GM18861 (cell line): ENCODE results near the gene CD8B.
A peak's percentile ranks its signal among the peaks of the same experiment; 100 is the strongest.

Source experiments
- ATAC-seq: cut with Tn5 transposase; IDR thresholded peaks from one replicate; pipeline ENCODE4 v1.9.1; 2021; ENCODE audit not compliant: unreplicated experiment

Gene CD8B

DNA sequence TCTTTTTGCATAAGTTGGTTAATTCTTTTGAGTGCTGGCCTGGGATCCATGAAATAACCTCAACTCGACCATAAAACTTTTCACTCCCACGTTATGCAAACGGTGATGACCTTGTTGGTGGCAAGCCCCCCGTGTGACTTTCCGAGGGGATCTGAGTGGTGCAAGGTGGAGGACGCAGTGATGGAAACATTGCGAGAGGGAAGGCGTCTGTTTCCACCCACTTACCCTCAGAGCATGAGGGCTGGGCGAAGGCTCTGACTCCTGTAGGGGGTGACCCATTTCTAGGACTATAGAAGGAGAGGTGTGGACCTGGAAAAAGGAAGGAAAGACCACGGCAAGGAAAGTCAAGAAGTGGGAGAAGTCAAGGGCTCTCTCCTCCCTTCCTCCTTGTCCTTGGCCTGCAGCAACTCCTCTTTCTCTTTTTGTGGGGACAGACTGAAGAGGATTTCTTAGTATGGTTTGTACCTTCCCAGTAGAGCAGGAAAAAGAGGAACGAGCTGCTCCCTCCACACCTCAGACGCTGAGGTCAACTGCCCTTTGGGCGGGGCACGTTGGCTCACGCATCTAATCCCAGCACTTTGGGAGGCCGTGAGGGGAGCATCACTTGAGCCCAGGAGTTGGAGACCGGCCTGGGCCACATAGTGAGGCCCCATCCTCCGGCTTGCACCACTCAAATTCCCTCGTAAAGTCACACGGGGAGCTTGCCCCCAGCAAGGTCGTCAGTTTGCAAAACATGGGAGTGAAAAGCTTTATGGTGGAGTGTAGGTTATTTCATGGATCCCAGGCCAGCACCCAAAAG is 55.4 kb downstream of the CD8B start:
- no peak for ATAC-seq

GRCh38 chr2:86800856-86801567 is 60.7 kb downstream of the CD8B start:
- no peak for ATAC-seq

- no peak for ATAC-seq
Measured at GRCh38 chr2:86794861-86795260, 66.8 kb downstream of the CD8B start.

DNA sequence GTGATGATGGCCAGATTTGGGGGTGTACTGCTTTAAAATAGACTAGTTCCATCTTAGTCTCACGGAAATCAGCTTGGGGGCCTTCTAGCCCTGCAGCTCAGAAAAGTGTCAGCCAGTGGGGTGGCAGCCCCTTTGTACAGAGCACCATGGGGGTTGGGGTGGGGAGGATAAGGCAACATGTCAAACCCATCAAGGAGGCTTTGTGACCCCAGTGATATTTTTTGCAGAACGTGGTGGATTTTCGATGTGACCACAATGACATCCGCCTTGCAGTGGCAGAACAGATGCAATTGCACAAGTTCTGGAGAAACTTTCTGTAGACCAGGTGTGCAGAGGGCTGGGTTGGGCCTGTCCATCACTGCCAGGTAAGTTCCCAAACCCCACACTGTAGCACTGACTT is 67.9 kb downstream of the CD8B start:
- no peak for ATAC-seq

GRCh38 chr2:86791573-86791972 is 70.1 kb downstream of the CD8B start:
- no peak for ATAC-seq

DNA sequence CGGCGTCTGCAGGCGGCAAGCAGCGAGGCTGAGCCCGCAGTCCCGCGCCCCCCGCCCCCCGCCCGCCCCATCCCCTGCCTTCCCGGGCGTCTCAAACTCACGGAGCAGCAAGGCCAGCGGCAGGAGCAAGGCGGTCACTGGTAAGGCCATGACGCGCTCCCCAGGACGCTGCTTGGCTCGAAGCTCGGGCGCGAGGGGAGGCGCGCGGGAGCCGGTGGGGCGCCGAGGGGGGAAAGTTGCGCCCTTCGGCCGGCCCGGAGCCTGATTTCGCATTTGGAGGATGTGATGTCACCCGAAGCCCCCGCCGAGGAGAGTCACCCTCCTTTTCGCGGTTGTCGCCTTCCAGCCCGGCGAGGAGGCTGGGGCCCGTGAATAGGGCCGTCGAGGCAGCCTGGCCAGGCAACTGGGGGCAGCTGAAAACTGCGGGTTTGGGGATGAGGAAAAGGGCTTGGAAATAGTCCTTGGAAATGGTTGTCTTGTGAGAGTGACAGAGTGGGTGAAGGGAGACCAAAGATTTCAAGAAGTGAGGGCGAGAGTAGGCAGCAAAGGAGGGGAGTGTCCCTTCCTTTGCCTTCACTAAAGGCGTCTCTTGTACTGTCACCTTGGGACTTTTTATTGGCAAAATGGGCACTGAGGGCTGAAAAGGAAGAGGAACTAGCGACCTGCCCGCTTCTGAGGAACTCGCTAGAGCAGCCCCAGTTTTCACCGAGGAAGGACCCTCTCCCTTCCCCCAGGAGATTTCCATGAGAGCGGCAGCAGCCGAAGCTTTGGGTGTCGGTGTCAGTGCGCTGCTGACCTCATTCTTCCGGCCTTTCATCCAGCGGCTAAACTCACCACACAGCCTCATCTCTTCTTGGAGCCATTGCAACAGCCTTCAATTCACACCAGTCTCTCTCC is 70.8 kb downstream of the CD8B start, which contains the start of gene CD8A:
CD8A (minus strand) TSS at position 238 of the 897 bp plus-strand sequence; CDS start at position 150, 88 bp downstream.
- no peak for ATAC-seq

DNA sequence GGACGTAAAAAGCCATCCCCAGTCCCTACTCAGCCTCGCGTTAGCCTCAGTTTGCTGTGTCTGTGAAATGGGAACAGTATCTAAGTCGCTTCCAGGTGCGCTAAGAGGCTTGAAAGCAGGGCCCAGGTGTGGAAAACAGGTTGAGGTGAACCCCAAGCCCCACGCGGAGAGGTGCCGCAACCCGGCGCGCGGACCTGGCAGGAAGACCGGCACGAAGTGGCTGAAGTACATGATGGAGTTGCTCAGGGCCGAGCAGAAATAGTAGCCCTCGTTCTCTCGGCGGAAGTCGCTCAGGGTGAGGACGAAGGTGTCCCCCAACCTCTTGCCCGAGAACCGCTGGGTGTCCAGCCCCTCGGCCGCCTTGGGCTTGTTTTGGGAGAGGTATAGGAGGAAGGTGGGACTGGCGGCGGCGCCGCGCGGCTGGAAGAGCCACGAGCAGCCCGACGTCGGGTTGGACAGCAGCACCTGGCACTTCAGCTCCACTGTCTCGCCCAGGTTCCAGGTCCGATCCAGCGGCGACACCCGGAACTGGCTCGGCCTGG is 71.5 kb downstream of the CD8B start:
- no peak for ATAC-seq

DNA sequence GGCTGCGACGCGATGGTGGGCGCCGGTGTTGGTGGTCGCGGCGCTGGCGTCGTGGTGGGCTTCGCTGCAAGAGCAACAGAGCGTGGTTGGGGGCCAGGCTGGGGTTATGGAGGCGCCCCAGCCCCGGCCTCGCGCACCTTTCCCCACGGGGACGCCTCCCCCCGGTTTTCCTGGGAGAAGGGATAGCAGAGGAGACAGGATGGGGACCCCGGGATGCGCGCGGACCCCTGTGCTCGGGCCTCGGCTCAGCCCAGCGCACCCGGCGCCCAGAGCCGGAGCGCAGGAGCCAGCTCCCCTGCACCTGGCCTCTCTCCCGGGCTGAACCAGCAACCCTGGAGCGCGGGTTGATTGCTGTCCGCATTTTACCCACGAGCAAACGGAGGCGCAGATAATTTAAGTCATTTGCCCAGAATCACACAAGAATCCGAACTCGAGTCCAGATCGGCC is 72.0 kb downstream of the CD8B start:
- ATAC-seq: no peak

DNA sequence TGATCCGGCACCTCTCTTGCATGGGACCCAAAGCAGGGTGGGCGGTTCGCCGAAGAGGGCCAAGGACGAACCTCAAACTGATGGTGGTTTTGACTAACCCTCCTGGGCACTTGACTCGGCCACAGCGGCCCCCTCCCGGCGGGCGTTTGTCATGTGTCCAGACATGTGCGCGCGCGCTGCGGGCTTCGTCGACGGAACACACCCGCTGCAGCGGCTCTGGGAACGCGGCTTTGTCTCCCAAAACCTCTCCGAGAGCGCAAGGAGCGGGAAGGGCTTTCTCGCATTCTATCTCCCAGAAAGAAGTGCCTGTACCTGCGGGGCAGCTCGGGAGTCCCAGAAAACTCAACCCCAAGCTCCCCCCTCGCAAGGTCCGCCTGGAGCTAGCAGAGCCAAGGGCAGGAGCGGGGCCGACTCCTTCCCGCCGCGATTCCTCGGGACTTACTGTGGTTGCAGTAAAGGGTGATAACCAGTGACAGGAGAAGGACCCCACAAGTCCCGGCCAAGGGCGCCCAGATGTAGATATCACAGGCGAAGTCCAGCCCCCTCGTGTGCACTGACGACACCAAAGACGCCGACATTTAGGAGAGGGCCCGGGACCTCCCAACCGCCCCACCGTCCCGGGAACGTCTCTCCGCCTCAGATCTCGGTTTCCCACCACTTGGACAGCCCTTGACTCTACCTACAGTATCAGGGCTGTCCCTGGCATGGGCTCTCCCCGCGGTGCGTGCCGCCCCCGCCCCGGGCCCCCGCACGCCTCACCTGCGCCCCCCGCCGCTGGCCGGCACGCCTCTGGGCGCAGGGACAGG is 72.6 kb downstream of the CD8B start:
- no peak for ATAC-seq

DNA sequence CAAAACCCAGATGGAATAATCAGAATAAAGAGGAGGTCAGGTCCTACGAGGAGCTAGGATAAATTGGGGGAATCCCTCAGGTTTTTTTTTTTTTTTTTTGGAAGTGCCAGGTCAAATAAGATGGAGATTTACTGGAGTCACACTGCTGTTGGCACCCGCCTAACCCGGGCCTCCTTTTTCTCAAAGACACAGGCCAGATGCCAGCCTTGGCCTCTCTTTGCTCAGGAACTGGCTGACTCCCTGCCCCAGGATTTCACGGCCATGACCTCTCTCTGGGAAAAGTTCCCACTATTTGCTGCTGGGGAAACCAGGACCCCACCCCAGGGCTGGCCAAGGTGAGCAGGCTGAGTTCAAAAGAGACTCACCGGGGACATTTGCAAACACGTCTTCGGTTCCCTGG is 73.5 kb downstream of the CD8B start:
- ATAC-seq: no peak

DNA sequence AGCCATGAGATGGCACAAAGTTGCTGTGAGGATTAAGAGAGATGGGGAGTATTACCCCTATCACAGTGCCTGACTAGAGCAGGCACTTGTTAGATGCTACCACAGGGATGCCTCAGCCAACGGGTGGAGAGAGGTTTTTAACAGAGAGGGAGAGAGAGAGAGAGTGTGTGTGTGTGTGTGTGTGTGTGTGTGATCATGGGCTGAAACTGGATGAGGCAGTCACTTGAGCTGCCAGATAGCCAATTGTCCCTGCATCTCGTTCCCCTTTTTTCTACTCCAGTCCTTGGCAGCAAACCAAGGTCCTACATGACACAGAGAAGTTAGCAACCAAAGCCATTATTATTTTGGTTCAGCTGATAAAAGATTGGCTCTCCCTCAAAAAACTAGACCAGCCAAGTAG is 74.0 kb downstream of the CD8B start:
- no peak for ATAC-seq

DNA sequence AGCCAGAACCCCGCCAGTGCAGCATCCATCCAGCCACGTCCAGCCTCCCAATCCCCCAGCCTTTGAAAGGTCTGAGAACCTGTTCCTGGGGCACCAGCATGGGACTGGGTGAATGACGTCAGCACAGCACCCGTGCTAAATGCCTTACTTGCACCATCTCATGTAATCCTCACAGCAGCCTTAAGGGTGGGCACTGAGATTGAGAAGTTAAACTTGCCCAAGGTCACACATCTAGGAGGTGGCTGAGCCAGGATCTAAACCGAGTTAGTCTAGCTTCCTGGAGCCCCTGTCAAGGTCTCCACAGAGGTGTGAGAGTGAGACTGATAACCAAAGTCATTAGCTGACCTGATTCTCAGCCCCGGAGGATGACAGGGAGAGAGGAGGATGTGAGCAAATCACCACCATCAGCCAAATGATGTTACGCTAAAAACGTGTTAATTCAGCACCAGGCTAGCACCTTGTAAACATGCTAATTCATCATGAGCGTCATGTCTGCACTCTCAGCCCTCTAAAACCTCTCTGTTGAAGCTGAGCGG is 75.6 kb downstream of the CD8B start:
- no peak for ATAC-seq

GRCh38 chr2:86785456-86785855 is 76.2 kb downstream of the CD8B start:
- no peak for ATAC-seq

DNA sequence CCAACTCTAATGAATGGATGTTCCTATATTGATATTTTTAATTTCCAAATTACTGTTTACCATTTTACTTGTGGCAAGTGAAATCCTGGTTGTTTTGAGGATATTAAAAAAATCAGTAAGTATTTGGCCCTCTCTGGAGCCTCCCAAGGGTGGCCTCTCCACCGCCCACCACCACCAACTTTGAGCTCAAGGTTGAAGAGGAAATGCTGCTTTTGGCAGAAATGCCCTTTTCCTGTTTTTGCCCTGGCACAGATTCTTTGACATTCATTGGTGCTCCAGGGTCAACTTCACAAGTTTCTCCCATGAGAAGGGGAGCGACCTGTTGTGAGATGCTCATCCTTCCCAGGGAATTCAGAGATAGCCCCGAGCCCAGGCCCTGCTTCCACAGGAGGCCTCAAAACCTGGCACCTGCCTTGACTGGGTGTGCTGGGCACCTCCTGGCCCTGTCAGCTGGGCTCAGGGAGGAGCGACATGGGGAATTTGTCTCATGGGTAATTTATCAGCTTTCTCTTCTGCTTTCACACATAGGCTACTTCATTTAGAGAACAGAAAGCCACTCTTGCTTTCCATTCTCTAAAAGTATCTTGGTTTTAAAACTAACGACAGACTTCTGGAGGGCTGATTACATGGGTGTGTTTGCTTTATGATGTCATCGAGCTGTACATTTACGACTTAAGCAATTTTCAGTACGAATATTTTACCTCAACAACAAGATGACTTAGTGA is 77.9 kb downstream of the CD8B start:
- ATAC-seq: peak; percentile 94

DNA sequence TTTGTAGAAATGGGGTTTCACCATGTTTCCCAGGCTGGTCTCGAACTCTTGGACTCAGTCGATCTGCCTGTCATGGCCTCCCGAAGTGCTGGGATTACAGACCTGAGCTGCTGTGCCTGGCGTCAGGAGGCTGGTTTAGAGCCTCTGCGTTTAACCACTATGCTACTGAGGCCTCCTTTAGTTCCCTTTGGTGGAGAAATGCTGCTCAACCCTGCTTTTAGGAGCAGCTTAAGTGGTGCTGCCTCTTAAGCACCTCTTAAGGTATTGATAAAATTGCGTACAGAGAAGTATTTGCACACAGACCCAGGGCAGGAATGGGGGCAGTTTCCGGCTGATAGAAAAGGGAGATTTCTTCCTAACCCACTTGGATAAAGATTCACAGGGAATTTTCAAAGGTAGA is 78.9 kb downstream of the CD8B start:
- ATAC-seq: no peak

GRCh38 chr2:86781363-86781762 is 80.3 kb downstream of the CD8B start:
- no peak for ATAC-seq

GRCh38 chr2:86779971-86780370 is 81.7 kb downstream of the CD8B start:
- ATAC-seq: no peak

DNA sequence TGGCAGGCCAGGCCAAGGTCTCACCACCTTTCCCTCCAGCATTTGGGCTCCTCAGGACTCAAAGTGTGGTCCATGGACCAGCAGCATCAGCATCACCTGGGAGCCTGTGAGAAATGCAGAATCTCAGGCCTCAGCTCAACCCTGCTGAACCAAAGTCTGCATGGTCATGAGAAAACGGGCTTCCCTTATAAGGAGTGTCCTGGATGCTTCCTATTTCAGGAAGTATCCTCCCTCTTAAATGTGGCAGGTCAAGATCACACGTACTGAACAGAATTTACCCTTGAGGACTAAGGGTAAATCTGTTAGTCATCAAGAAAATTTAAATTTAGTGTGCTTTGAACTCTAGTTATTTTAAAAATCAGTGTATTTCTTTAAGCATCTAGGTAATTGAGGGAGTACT is 82.7 kb downstream of the CD8B start:
- no peak for ATAC-seq

GRCh38 chr2:86776532-86776931 is 85.2 kb downstream of the CD8B start:
- ATAC-seq: no peak
